ENCODE data around the gene SUN2.

DNA sequence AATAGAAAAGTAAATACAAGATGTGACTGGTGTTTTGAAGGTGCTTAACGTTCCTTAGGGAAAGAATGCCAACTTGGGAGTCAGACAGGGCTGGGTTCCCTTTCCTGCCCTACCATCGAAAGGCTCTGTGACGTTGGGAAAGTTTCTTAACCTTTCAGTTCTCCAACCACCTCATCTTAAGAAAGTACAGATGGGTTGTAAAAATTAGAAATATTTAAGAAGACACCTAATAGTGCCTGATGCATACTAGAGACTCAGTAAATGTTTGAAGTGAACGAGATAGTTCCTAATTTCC, 49.0 kb downstream of the SUN2 start:
- TF ChIP-seq, protein P1, sequence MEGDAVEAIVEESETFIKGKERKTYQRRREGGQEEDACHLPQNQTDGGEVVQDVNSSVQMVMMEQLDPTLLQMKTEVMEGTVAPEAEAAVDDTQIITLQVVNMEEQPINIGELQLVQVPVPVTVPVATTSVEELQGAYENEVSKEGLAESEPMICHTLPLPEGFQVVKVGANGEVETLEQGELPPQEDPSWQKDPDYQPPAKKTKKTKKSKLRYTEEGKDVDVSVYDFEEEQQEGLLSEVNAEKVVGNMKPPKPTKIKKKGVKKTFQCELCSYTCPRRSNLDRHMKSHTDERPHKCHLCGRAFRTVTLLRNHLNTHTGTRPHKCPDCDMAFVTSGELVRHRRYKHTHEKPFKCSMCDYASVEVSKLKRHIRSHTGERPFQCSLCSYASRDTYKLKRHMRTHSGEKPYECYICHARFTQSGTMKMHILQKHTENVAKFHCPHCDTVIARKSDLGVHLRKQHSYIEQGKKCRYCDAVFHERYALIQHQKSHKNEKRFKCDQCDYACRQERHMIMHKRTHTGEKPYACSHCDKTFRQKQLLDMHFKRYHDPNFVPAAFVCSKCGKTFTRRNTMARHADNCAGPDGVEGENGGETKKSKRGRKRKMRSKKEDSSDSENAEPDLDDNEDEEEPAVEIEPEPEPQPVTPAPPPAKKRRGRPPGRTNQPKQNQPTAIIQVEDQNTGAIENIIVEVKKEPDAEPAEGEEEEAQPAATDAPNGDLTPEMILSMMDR (IDR thresholded peaks at IDR 0.05 in 4 of 5, conservative IDR thresholded peaks at IDR 0.05 in 1 of 5): no peak
- TF ChIP-seq POLR2A (IDR thresholded peaks at IDR 0.05): no peak

All from gastrocnemius medialis (tissue), 4 donors.